Mucosa of rectum (tissue), 2 donors: ENCODE measurements around the gene MS4A10.

Experiments
- H3K27ac ChIP-seq, 2 donors: one replicate each; pipeline ENCODE4 v1.7.0; 2013; ENCODE audit warnings: inconsistent platforms in 2 of 2, low read depth in 2 of 2, low read length in 2 of 2
- H3K27me3 ChIP-seq, 2 donors: one replicate each; pipeline ENCODE4 v1.7.0; 2013; ENCODE audit warnings: low read length in 2 of 2; ENCODE audit not compliant: control insufficient read depth in 2 of 2, insufficient read depth in 2 of 2
- H3K36me3 ChIP-seq, 2 donors: one replicate each; pipeline ENCODE4 v1.7.0; 2013; ENCODE audit warnings: low read length in 2 of 2; ENCODE audit not compliant: control insufficient read depth in 2 of 2, insufficient read depth in 2 of 2
- H3K4me1 ChIP-seq, 2 donors: one replicate each; pipeline ENCODE4 v1.7.0; 2013; ENCODE audit warnings: low read length in 2 of 2, mild to moderate bottlenecking in 1 of 2; ENCODE audit not compliant: control insufficient read depth in 2 of 2, insufficient read depth in 2 of 2
- H3K4me3 ChIP-seq, 2 donors: one replicate each; pipeline ENCODE4 v1.7.0; 2013; ENCODE audit warnings: low read length in 2 of 2
- H3K9ac ChIP-seq, 2 donors: one replicate each; pipeline ENCODE4 v1.7.0; 2013; ENCODE audit warnings: low read length in 2 of 2, low read depth in 1 of 2, mild to moderate bottlenecking in 1 of 2
- H3K9me3 ChIP-seq, 2 donors: one replicate each; pipeline ENCODE4 v1.7.0; 2013; ENCODE audit warnings: low read length in 2 of 2; ENCODE audit not compliant: control insufficient read depth in 2 of 2
- donor health status: healthy.
- donor health status: Normal muscosa, but diverticular disease.

MS4A10 gene

GRCh38 chr11:60785136-60785535, at the start of gene MS4A10:
TSS of gene MS4A10 (plus strand) at chr11:60785333. CDS start at chr11:60790336, 5,003 bp downstream.
- Histone ChIP-seq H3K9ac (no peak within 1 kb of the TSS), H3K4me3 (no peak within 1 kb of the TSS), H3K27me3 (no peaks in the 10 kb centered on the region), H3K36me3 (no peaks in the 10 kb centered on the region), H3K27ac (no peak within 1 kb of the TSS), H3K9me3 (no peaks in the 10 kb centered on the region), H3K4me1 (peaks cover 11 to 17% of the 10 kb centered on the region in 2 donors)

GRCh38 chr11:60739114-60739513, 46.0 kb upstream of the MS4A10 start:
- Histone ChIP-seq H3K4me3 (no peak overlapping the region), H3K27ac (no peak overlapping the region), H3K4me1 (no peaks in the 10 kb centered on the region), H3K9me3 (no peaks in the 10 kb centered on the region), H3K9ac (no peak overlapping the region), H3K36me3 (no peaks in the 10 kb centered on the region), H3K27me3 (peaks cover 3 to 4% of the 10 kb centered on the region in 2 donors)

- no peaks in the 10 kb centered on the region for H3K9me3 ChIP-seq
- no peak overlapping the region for H3K27ac ChIP-seq
- H3K4me3 ChIP-seq = no peak overlapping the region
- H3K4me1 ChIP-seq = no peaks in the 10 kb centered on the region
- peaks cover 3 to 4% of the 10 kb centered on the region in 2 donors for H3K27me3 ChIP-seq
- no peaks in the 10 kb centered on the region for H3K36me3 ChIP-seq
- H3K9ac ChIP-seq = no peak overlapping the region
Observed at GRCh38 chr11:60740573-60740972, 44.6 kb upstream of the MS4A10 start.

- Histone ChIP-seq H3K9me3 (no peaks in the 10 kb centered on the region), H3K9ac (no peak overlapping the region), H3K4me3 (no peak overlapping the region), H3K27me3 (peaks cover 3 to 4% of the 10 kb centered on the region in 2 donors), H3K4me1 (no peaks in the 10 kb centered on the region), H3K27ac (no peak overlapping the region), H3K36me3 (no peaks in the 10 kb centered on the region)
Observed at GRCh38 chr11:60741421-60741820, 43.7 kb upstream of the MS4A10 start.

- Histone ChIP-seq H3K9me3 (no peaks in the 10 kb centered on the region), H3K36me3 (no peaks in the 10 kb centered on the region), H3K4me1 (no peaks in the 10 kb centered on the region), H3K9ac (no peak overlapping the region), H3K27me3 (peaks cover 3 to 4% of the 10 kb centered on the region in 2 donors), H3K4me3 (no peak overlapping the region), H3K27ac (no peak overlapping the region)
Observed at GRCh38 chr11:60743058-60743457, 42.1 kb upstream of the MS4A10 start.

GRCh38 chr11:60744114-60744513, 41.0 kb upstream of the MS4A10 start:
- no peaks in the 10 kb centered on the region for H3K4me1 ChIP-seq
- H3K27ac ChIP-seq = no peak overlapping the region
- H3K36me3 ChIP-seq = no peaks in the 10 kb centered on the region
- H3K9me3 ChIP-seq = no peaks in the 10 kb centered on the region
- H3K9ac ChIP-seq = no peak overlapping the region
- H3K4me3 ChIP-seq = no peak overlapping the region
- H3K27me3 ChIP-seq = peaks cover under 1 to 3% of the 10 kb centered on the region in 2 donors

- no peaks in the 10 kb centered on the region for H3K9me3 ChIP-seq
- H3K36me3 ChIP-seq = no peaks in the 10 kb centered on the region
- peaks cover 3% of the 10 kb centered on the region in 2 donors for H3K27me3 ChIP-seq
- no peak overlapping the region for H3K9ac ChIP-seq
- no peaks in the 10 kb centered on the region for H3K4me1 ChIP-seq
- no peak overlapping the region for H3K4me3 ChIP-seq
- H3K27ac ChIP-seq = no peak overlapping the region
Observed at GRCh38 chr11:60747359-60747873, 37.7 kb upstream of the MS4A10 start.

GRCh38 chr11:60748225-60748624, 36.9 kb upstream of the MS4A10 start:
- Histone ChIP-seq H3K4me1 (no peaks in the 10 kb centered on the region), H3K36me3 (no peaks in the 10 kb centered on the region), H3K4me3 (no peak overlapping the region), H3K27me3 (peaks cover 3% of the 10 kb centered on the region in 2 donors), H3K9me3 (no peaks in the 10 kb centered on the region), H3K27ac (no peak overlapping the region), H3K9ac (no peak overlapping the region)

- H3K4me1 ChIP-seq = no peaks in the 10 kb centered on the region
- no peak overlapping the region for H3K27ac ChIP-seq
- no peak overlapping the region for H3K9ac ChIP-seq
- H3K9me3 ChIP-seq = no peaks in the 10 kb centered on the region
- H3K36me3 ChIP-seq = no peaks in the 10 kb centered on the region
- peaks cover 0 to 3% of the 10 kb centered on the region in 2 donors for H3K27me3 ChIP-seq
- H3K4me3 ChIP-seq = no peak overlapping the region
Observed at GRCh38 chr11:60748821-60749220, 36.3 kb upstream of the MS4A10 start.

GRCh38 chr11:60750911-60751310, 34.2 kb upstream of the MS4A10 start:
- Histone ChIP-seq H3K4me1 (no peaks in the 10 kb centered on the region), H3K27ac (no peak overlapping the region), H3K9ac (no peak overlapping the region), H3K27me3 (peaks cover 0 to 3% of the 10 kb centered on the region in 2 donors), H3K4me3 (no peak overlapping the region), H3K36me3 (no peaks in the 10 kb centered on the region), H3K9me3 (no peaks in the 10 kb centered on the region)

- peaks cover 0 to 3% of the 10 kb centered on the region in 2 donors for H3K27me3 ChIP-seq
- H3K27ac ChIP-seq = no peak overlapping the region
Observed at GRCh38 chr11:60753309-60753708, 31.8 kb upstream of the MS4A10 start.

More at GRCh38 chr11:60753309-60753708, 31.8 kb upstream of the MS4A10 start:
- Histone ChIP-seq H3K36me3 (no peaks in the 10 kb centered on the region), H3K9ac (no peak overlapping the region), H3K4me1 (no peaks in the 10 kb centered on the region), H3K4me3 (no peak overlapping the region), H3K9me3 (no peaks in the 10 kb centered on the region)
